Right hindlimb (tissue), 1 donor: Measurements from ENCODE around the gene ANXA1.
A peak's percentile ranks its signal among the peaks of the same experiment; 100 is the strongest.

Source experiments
- DNase-seq: peaks from one replicate; pipeline ENCODE4 v3.0.0-alpha.2; 2018

The ANXA1 gene

GRCh38 chr9:73151653-73152542 is at the start of gene ANXA1:
Gene ANXA1 (plus strand): TSS chr9:73151865. CDS start chr9:73158536, 6,671 bp downstream.
- peak; percentile 26 for DNase-seq

- DNase-seq, result no peak
Measured at GRCh38 chr9:73104342-73104741, 47.3 kb upstream of the ANXA1 start.

DNA sequence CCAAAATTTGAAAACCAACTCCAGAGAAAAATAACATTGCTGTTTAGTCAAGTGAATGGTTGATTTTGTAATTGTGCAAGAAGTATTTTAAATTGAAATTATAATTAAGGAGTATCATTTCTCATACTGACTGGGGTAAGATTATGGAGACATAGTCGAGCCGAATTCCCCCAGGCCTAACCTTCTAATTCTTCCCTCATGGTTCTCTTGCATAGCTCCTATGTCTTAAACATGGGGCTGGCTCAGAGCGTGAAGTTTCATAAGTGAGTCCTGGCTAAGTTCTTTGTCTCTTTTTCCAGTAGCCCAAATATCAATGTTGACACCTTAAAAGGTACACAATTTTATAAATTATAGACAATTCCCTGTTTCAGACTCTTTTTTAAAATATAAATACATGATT is 46.7 kb upstream of the ANXA1 start:
- no peak for DNase-seq

DNA sequence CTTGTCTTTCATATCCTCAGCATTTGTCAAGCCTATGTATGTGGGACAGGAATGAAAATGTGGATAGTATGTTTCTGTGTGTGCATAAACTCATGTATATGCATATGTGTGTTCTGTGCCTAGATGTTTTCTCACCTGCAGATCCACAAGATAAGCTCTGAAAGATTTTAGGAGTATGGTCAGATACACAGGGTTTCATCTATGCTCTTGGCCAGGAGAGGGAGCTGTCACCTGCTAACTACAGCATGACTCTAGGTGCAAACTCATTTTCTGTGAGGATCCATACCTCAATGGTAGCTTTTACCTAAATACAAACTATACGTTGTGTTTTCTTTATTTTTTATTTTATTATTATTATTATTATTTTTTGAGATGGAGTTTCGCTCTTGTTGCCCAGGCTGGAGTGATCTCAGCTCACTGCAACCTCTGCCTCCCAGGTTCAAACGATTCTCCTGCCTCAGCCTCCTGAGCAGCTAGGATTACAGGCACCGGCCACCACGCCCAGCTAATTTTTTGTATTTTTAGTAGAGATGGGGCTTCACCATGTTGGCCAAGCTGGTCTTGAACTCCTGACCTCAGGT is 44.1 kb upstream of the ANXA1 start:
- DNase-seq, result peak; percentile 29

GRCh38 chr9:73114058-73114457 is 37.6 kb upstream of the ANXA1 start:
- no peak for DNase-seq

- no peak for DNase-seq
Measured at GRCh38 chr9:73114958-73115357, 36.7 kb upstream of the ANXA1 start.

- DNase-seq, result no peak
Measured at GRCh38 chr9:73116031-73116430, 35.6 kb upstream of the ANXA1 start.

DNA sequence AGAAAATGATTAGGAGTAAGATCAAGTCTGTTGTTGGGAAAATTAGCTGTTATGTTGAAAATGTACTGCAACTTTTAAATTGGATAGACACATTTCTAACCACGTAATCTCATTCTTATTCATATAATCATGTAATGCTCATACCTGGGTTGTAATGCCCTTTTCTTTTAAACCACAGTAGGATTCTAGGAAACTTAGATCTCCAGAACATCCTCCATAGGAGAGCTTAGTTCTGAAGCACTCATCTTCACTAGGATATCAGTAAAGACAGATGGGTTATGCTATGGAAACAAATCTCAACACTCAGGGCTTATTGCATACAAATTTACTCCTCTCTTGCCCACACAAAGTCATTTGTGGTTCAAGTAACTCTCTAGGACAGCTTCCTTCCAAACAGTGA is 34.8 kb upstream of the ANXA1 start:
- DNase-seq, result no peak

DNA sequence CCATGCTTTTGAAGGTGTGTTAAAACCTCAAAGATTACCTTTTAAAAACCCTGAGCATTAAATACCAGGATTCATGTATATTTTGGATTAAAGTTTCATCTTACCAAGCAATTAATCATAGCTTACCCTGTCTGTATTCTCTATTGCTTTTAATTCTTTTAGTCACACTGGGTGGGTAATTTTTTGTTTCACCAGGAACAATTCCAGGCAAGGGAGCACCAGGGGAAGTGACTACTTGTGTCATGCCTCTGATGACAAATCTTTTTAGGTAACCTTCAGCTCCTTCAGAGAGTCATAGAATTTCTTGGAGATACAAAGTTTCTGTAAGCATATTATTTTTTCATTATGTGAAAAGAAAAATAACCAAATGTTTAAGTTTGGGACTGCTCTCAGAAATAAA is 33.4 kb upstream of the ANXA1 start:
- DNase-seq, result no peak

DNA sequence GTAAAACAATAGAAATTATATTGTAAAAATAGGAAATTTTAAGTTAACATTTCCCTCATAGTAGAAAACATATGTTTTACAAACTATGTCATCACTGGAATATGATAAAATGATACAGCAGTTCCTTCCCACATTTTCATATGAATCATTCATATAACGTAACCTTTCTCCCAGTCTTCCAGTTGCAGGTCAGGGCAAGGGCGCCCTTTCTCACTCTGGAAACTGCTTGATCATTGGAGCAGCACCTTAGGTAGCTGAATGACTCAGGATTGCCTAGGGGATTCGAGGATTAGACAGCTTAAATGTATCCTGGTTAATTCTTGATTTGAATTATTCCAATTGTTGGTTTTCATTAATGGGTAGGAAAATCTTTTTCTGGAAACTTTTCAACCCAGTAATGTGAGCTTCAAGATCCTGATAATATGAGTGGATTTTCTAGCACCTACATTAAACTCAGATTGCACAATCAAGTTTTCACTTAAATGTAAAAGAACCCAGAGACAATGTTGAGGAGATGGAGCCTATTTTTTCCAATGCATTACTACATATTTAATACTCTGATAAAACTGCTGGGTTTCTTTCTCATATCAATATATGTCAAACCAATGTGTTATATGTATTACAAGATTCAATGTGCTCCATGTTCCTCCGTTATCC is 32.6 kb upstream of the ANXA1 start:
- DNase-seq, result no peak

GRCh38 chr9:73121375-73121935 is 30.2 kb upstream of the ANXA1 start:
- no peak for DNase-seq

- no peak for DNase-seq
Measured at GRCh38 chr9:73125651-73126050, 26.0 kb upstream of the ANXA1 start.

GRCh38 chr9:73129941-73130685 is 21.6 kb upstream of the ANXA1 start:
- no peak for DNase-seq

GRCh38 chr9:73131461-73131860 is 20.2 kb upstream of the ANXA1 start:
- no peak for DNase-seq

DNA sequence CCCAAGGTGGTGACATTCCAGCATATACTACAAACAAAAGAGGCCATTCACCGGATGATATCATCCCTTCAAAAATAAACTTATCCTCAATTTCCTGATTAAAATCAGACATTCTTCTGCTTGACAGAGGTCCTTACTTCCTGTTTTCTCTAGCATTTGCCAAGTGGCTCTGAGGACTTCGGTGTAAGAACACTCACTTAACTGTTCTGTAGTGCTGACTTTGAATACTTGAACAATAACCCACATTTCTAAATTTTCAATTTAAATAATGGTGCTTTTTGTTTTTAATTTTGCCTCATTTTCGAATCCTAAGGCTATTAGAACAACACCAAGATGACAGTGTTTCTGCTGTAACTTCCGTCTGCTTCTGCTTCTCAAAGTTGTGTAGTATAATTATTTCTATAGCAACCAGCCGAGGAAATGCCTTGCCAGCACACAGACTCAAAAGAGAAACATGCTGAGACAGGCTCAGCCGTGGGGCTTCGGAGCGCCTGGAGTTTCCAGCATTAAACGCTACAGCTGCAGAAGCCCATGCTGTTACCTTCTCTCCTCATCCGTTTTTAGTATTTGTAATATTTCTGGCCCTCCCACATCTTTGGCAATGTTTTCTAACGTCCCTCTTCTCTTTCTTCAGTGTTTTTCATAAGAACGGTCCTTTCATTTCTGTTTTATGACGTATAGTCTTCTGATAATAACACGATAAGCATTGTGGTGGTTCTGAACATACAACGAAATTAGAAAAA is 19.5 kb upstream of the ANXA1 start:
- peak; percentile 92 for DNase-seq

DNA sequence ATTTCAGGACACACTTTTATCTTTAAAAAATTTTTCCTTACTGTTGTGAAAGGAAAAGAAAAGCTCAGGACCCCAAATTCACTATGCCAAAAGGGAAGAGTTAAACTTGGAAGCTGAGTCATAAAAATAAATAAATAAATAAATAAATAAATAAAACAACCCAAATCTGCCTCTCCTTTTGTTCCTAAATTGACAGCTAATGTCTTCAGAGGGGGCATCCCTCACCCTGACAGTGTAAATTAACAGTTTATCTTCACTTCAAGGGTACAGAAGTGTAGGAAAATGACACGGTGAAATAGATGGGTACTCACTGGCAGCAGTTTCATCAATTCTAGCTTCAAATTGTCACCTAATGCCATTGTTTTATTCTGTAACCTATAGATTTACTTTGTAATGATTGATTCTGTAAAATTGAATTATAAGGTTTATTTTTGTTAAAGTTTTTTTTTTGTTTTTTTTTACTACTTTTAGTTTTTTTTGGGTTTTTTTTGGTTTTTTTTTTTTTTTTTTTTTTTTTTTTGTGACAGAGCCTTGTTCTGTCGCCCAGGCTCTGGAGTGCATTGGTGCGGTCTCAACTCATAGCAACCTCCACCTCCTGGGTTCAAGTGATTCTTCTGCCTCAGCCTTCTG is 18.5 kb upstream of the ANXA1 start:
- DNase-seq, result no peak

GRCh38 chr9:73133921-73134407 is 17.7 kb upstream of the ANXA1 start:
- DNase-seq, result no peak

DNA sequence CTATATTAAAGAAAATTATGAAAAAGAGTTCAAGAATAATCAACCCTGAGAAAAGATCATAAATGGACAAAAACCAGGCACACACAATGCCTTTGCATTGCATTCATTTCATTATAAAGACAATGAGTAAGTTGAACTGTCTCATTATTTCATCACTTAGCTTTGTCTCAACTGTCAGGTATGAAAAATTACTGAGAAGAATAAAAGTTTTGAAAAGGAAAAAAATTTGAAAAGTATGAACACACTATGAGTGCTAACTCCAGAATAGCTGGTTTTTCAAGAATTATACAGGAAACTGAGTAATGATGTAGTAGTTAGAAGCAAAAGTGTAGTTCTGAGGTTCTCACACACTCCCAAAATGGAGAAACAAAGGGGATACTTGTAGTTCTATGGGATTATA is 16.3 kb upstream of the ANXA1 start:
- no peak for DNase-seq

DNA sequence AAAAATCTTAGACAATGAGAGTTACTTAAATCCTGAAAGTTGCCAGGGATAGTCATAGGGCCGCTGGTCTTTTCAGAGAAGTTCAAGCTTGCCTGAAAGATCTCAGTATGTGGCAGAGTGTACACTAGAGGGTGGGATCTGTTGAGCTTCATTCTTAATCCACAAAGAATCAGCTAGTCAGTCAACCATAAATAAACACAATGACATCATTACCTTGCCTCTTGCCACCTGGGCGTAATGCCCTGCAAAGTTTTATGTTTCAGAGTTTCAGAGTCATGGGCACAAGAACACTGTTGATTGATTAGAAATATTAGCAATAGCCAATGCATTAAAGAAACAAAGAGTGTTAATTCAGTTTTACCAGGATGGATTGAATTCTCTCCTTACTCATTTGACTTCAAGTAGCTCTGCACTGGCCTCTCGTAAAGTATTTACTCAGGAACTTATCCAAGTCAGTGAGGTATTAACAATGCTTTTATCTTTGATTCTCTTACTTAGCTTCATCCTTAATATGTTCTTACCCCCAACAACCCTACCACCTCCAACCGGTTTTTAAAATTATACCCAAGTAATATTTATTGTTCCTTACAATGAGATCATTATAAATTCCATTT is 14.3 kb upstream of the ANXA1 start:
- DNase-seq, result no peak

DNA sequence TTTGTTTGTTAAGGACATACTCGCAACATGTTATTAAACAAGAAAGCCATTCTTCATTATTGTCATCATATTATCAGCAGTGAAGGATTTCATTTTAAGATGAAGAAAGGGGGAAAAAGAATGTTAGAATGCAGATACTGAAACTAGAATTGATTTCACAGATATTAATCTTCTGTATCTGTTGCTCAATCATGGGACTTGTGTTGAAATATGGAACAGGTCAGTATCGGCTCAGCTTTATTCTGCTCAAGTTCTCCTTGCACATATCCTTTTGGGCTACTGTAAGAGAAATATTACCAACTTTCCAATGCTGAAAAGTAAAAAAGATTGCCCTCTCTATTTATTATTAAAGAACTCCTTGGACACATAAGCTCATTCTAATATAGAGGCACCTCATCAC is 13.8 kb upstream of the ANXA1 start:
- DNase-seq, result no peak

DNA sequence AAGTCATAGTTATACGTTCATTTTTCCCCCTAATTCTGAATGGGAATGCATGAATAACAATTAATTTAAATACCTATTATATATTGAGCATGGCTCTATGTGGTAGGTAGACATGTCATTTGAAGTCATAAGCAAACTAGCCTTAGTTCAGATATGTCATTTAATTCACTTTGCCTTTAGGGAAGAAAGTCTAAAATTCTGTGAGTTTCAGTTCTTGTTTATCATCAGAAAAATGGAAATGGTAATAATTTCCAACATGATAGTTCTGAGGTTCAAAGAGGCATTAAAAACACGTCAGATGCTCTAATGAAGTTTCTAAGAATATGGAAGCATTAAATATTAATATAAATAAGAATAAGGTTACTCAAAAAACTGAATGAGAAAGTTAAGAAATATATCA is 13.1 kb upstream of the ANXA1 start:
- DNase-seq, result no peak
